GM20000 (cell line): ENCODE results near the gene MANBA.

Experiments used
- DNase-seq: peaks from one replicate; pipeline ENCODE4 v3.0.0; 2012; ENCODE audit warnings: low spot score
- TF ChIP-seq, protein P1 (sequence below): IDR thresholded peaks from 2 replicates; pipeline ENCODE4 v1.5.1; 2012; ENCODE audit warnings: mild to moderate bottlenecking, control low read depth; ENCODE audit errors: extremely low read depth, missing control alignments

The MANBA gene

DNA sequence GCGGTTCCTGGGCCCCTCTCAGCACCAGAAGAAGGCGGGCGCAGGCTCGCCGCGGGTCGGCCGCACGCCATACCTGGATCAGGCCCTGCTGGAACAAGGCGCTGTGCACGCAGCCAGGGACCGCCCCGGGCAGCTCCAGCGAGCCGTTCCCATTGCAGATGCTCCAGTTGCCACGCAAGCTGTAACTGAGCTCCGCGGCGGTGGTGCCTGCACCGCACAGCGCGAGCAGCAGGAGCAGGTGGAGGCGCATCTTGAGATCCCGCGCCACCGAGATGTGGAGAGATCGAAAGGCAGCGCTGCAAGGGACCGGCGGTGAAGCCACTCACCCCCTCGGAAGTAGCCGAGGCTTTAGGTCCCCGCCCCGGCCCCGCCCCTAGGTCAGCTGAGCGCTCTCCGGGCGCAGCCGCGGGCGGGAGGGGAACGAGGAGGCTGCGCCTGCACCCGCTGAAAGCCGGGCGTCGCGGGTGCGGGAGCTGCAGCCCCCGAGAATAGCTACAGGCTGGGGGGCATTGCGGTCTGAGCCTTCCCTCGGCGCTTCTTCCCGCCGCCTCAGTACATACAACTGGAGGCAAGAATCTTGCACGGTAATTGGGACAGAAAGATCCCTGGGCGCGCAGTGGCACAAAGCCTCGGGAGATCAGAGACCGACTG, at the start of gene MANBA:
Gene MANBA (minus strand): TSS at position 324 of the 651 bp plus-strand sequence. CDS start 74 bp downstream, at position 250.
- DNase-seq, result peak; percentile 94
- TF ChIP-seq, protein P1, sequence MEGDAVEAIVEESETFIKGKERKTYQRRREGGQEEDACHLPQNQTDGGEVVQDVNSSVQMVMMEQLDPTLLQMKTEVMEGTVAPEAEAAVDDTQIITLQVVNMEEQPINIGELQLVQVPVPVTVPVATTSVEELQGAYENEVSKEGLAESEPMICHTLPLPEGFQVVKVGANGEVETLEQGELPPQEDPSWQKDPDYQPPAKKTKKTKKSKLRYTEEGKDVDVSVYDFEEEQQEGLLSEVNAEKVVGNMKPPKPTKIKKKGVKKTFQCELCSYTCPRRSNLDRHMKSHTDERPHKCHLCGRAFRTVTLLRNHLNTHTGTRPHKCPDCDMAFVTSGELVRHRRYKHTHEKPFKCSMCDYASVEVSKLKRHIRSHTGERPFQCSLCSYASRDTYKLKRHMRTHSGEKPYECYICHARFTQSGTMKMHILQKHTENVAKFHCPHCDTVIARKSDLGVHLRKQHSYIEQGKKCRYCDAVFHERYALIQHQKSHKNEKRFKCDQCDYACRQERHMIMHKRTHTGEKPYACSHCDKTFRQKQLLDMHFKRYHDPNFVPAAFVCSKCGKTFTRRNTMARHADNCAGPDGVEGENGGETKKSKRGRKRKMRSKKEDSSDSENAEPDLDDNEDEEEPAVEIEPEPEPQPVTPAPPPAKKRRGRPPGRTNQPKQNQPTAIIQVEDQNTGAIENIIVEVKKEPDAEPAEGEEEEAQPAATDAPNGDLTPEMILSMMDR, result no peak

DNA sequence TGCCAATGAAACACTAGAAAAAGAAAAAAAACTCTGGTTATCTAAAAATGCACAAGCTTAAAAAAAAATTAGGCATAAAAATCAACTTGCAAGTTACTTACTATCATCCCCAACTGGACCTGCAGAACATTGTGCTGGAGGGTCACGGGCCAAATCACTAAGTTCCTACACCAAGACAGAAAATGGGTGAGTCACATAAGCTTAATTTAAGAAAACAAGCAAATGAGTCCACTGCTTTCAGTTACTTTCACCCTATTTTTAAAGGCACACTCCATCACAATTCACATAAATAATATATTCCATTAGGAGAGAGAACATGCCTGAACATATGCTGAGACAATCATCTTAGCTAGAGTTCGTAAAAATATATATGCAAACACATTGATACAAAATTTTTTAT, 48.9 kb upstream of the MANBA start:
- DNase-seq, result no peak
- TF ChIP-seq, protein P1, result no peak

DNA sequence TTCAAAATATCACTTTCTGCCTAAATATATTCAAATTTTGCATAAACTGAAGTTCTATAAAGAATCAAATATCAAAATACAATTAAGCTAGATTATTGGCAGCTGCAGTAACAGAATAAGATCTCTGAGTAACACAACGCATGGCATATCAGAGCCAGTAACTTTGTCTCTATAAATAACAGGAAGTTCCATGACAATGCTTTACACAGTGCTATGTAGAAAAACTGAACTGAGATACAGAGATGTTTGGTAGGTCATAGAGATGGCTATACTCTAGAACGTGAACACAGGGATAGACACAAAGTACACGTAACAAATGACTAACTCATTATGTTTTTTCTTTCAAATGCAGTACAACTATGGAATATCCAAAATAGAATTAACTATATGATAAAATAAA, 48.4 kb upstream of the MANBA start:
- no peak for DNase-seq
- TF ChIP-seq, protein P1, result no peak

DNA sequence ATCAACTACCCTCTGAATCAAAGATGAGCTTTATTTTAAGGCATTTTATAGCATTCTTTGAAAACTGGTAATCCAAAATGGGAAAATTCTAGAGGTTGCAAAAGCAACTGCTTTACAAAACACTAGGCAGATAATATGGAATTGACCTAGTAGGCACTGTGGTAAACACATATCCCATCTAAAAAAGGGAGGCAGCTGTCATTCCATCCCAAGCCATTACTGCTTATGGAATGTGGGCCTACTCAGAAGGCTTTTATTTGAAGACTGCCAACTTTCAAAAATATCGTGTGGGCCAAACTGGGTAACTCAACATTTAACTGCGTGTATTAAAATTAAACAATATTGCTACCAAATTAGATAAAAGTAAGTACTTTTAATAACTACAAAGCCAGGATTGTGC, 47.2 kb upstream of the MANBA start:
- TF ChIP-seq, protein P1, result no peak

DNA sequence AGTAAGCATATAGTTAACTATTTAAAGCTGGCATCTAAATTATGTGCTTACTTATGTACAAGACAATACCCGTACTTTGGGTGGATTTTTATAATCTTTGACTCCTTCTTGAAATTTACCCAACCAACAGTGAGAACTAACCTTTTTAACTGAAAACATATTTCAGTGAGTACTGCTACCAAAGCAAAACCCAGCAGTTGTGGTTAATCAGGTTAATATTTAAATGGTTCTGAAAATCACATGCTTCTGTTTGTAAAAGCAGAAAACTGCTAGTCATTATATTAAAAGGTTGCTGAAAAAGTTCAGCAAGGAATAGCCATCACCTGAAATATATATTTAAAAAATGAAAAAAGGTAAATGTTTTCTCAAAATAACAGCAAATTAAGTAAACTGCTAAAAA, 46.6 kb upstream of the MANBA start:
- TF ChIP-seq, protein P1, result no peak
- no peak for DNase-seq

More for the DNA sequence above, 47.2 kb upstream of the MANBA start:
- DNase-seq, result no peak

DNA sequence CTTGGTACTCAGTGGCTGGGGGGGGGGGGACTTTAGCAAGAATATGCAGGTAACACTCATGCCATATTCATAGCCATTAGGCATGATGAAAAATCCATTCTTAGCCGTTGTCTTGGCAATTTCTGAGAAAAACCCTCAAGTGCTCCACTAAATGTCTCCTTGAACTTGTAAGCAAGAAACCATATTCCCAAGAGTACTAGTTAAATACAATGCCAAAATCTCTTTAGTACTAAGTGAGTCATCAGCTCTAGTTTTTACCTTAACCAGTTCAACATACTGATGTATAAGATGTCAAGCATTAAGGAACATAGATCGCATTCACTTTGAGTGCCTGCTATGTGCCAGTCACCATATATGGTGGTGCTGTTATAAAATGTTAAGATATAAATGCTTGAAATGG, 39.0 kb upstream of the MANBA start:
- TF ChIP-seq, protein P1, result no peak

GRCh38 chr4:102794999-102795398, 34.2 kb upstream of the MANBA start:
- no peak for DNase-seq
- TF ChIP-seq, protein P1, result no peak

More for the DNA sequence above, 39.0 kb upstream of the MANBA start:
- no peak for DNase-seq
